ENCODE data around the gene KRT36. TPM values are rescaled to one million over a fixed set of nuclear protein-coding genes. Genes with fewer than 3 reads are reported as not detected.

Gene KRT36
- total RNA-seq, 1 experiment from 2014 or later, result not detected

DNA sequence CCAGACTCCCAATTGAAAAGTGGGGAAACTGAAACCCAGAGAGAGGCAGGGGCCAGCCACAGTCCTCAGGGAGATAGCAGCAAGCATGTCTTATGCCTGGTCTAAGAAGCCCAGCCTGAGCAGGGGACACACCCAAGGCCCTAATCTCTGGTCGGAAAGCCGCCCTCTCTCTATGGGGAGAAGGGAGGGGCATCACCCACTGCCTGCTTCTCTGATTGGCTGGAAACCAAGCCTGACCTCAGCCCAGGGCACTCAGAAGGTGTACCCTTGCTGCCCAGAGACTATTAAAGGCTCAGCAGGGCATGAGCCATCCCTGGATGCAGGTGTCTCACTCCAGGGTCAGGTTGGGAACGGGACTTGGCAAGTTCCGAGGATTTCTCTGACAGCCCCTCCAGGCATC, 21.4 kb upstream of the KRT36 start:
- intact Hi-C loops (cut with micrococcal nuclease; ENCODE audit: unreplicated experiment), result no loop called here
- no peaks in the 10 kb centered on the region for H3K9me3 ChIP-seq
- no TSS peak for BruUV-seq (replicated peaks)

DNA sequence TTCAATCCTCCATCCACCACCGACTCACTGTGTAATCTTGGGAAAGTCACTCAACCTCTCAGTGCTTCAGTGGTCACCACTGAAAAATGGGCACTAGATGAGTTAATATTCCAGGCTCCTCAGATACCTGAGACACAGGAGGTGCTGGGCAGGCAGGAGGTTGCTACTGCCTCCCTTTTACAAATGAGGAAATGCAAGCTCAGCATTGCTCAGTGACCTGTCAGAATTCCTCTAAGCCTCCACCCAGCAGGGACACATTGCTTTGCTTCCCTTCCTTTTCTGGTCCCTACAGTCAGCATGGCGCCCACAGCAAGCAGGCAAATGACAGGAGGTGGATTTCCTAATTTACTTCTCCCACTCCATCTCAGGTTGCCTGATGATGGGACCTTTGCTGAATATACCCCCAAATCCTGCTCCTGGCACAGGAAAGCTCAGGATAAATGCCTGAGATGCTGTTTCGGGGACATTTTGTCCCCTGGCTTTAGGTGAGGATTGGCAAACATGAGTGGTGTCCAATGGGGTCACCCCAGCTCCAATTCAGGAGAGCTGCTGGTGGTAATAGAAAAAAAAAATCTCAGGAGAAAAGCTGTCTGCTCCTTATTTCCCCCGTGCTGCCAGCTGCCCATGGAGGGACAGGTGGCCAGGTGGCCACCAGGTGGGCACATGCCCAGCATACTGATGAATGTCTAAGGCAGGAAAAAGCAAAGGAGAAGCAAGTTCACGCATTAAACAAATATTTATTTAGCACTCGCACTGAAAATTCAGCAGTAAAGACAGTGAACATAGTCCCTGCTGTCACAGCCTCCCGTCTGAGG, 20.7 kb upstream of the KRT36 start:
- no peaks in the 10 kb centered on the region for H3K36me3 ChIP-seq (ENCODE audit: control insufficient read depth, insufficient read depth, low read length)
- Mint-ChIP-seq H3K27me3 (ENCODE audit: insufficient read depth, unreplicated experiment) (no peaks in the 10 kb centered on the region), H3K4me1 (ENCODE audit: low read depth, unreplicated experiment) (peaks cover 29% of the 10 kb centered on the region), H3K4me3 (ENCODE audit: unreplicated experiment) (no peak overlapping the region), H3K36me3 (ENCODE audit: insufficient read depth, unreplicated experiment) (peaks cover 6% of the 10 kb centered on the region), H3K9me3 (ENCODE audit: unreplicated experiment) (no peaks in the 10 kb centered on the region), H3K27ac (ENCODE audit: unreplicated experiment) (no peak overlapping the region)
- no peak for DNase-seq
- no TSS peak for BruUV-seq (replicated peaks)
- CTCF ChIA-PET, result interaction anchor here (0.7 to 1.0 kb wide), 4 partner anchors 11 to 138 kb away, joined by 3 read pairs; no protein-coding TSS in a partner anchor
- peaks cover 49% of the 10 kb centered on the region for H3K4me1 ChIP-seq
- no peak for TF ChIP-seq CTCF (IDR thresholded peaks at IDR 0.05; ENCODE audit: insufficient read depth in 1 of 2, low read depth in 1 of 2, low read length in 1 of 2, severe bottlenecking in 1 of 2, unreplicated experiment in 1 of 2)
- no peaks in the 10 kb centered on the region for H3K27me3 ChIP-seq (replicated peaks; ENCODE audit: control insufficient read depth, insufficient read depth, low read length)
- H3K9me3 ChIP-seq, result no peaks in the 10 kb centered on the region
- POLR2A ChIA-PET, result interaction anchor here (1.0 kb wide), 2 partner anchors 18 to 178 kb away, joined by 5 read pairs; partner anchors contain the start of gene KRT19
- intact Hi-C loops (cut with micrococcal nuclease; ENCODE audit: unreplicated experiment), result no loop called here
- H3K4me3 ChIP-seq (ENCODE audit: low read depth, low read length), result no peak overlapping the region

More for the DNA sequence above, 21.4 kb upstream of the KRT36 start:
- no peaks in the 10 kb centered on the region for H3K9me3 Mint-ChIP-seq (ENCODE audit: unreplicated experiment)
- ChIA-PET CTCF (no interaction called here), POLR2A (no interaction called here)
- H3K27me3 Mint-ChIP-seq (ENCODE audit: insufficient read depth, unreplicated experiment), result no peaks in the 10 kb centered on the region
- H3K4me1 Mint-ChIP-seq (ENCODE audit: low read depth, unreplicated experiment), result peaks cover 25% of the 10 kb centered on the region
- H3K4me1 ChIP-seq, result peaks cover 44% of the 10 kb centered on the region
- H3K4me3 ChIP-seq (ENCODE audit: low read depth, low read length), result no peak overlapping the region
- no peaks in the 10 kb centered on the region for H3K36me3 ChIP-seq (ENCODE audit: control insufficient read depth, insufficient read depth, low read length)
- TF ChIP-seq CTCF (IDR thresholded peaks at IDR 0.05; ENCODE audit: insufficient read depth in 1 of 2, low read depth in 1 of 2, low read length in 1 of 2, severe bottlenecking in 1 of 2, unreplicated experiment in 1 of 2), result no peak
- peak in 1 of 2 experiments; percentile 69 for DNase-seq
- peaks cover 6% of the 10 kb centered on the region for H3K36me3 Mint-ChIP-seq (ENCODE audit: insufficient read depth, unreplicated experiment)
- H3K27me3 ChIP-seq (replicated peaks; ENCODE audit: control insufficient read depth, insufficient read depth, low read length), result no peaks in the 10 kb centered on the region
- H3K4me3 Mint-ChIP-seq (ENCODE audit: unreplicated experiment), result no peak overlapping the region
- H3K27ac Mint-ChIP-seq (ENCODE audit: unreplicated experiment), result no peak overlapping the region

GRCh38 chr17:41507315-41507880, 17.7 kb upstream of the KRT36 start:
- no TSS peak for BruUV-seq (replicated peaks)
- H3K4me1 Mint-ChIP-seq (ENCODE audit: low read depth, unreplicated experiment), result peaks cover 29% of the 10 kb centered on the region
- ChIA-PET CTCF (interaction anchor here (0.6 to 1.3 kb wide), 3 partner anchors 15 to 155 kb away, joined by 3 to 5 read pairs (median 3); no protein-coding TSS in a partner anchor), POLR2A (no interaction called here)
- TF ChIP-seq CTCF (IDR thresholded peaks at IDR 0.05; ENCODE audit: insufficient read depth in 1 of 2, low read depth in 1 of 2, low read length in 1 of 2, severe bottlenecking in 1 of 2, unreplicated experiment in 1 of 2), result no peak
- no peak for DNase-seq
- H3K27me3 Mint-ChIP-seq (ENCODE audit: insufficient read depth, unreplicated experiment), result no peaks in the 10 kb centered on the region
- peak overlapping the region; percentile 12 for H3K27ac Mint-ChIP-seq (ENCODE audit: unreplicated experiment)
- Histone ChIP-seq H3K9me3 (no peaks in the 10 kb centered on the region), H3K36me3 (ENCODE audit: control insufficient read depth, insufficient read depth, low read length) (no peaks in the 10 kb centered on the region), H3K4me3 (ENCODE audit: low read depth, low read length) (no peak overlapping the region), H3K4me1 (peaks cover 49% of the 10 kb centered on the region), H3K27me3 (replicated peaks; ENCODE audit: control insufficient read depth, insufficient read depth, low read length) (no peaks in the 10 kb centered on the region)
- no peaks in the 10 kb centered on the region for H3K9me3 Mint-ChIP-seq (ENCODE audit: unreplicated experiment)
- intact Hi-C loops (cut with micrococcal nuclease; ENCODE audit: unreplicated experiment), result no loop called here
- peaks cover 6% of the 10 kb centered on the region for H3K36me3 Mint-ChIP-seq (ENCODE audit: insufficient read depth, unreplicated experiment)
- H3K4me3 Mint-ChIP-seq (ENCODE audit: unreplicated experiment), result no peak overlapping the region

All from Caco-2 (cell line).